Left ventricle myocardium inferior (tissue), 1 donor: Measurements from ENCODE around the gene PRKG2. TPM values are rescaled to one million over a fixed set of nuclear protein-coding genes. Genes with fewer than 3 reads are reported as not detected.

Experiments
- DNase-seq: peaks from one replicate; pipeline ENCODE4 v3.0.0-alpha.2; 2020
- H3K27ac ChIP-seq: fragments of 200-600 bp; replicated peaks from 2 replicates; pipeline ENCODE4 v1.8.0; 2021
- H3K27me3 ChIP-seq: fragments of 200-600 bp; 2 replicates; pipeline ENCODE4 v1.8.0; 2021; ENCODE audit warnings: low read depth
- H3K36me3 ChIP-seq: fragments of 200-600 bp; 2 replicates; pipeline ENCODE4 v1.8.0; 2021
- H3K4me1 ChIP-seq: fragments of 200-600 bp; 2 replicates; pipeline ENCODE4 v1.8.0; 2021
- H3K4me3 ChIP-seq: fragments of 200-600 bp; 2 replicates; pipeline ENCODE4 v1.8.0; 2021; ENCODE audit warnings: mild to moderate bottlenecking, moderate library complexity
- H3K9me3 ChIP-seq: fragments of 200-600 bp; replicated peaks from 2 replicates; pipeline ENCODE4 v1.8.0; 2021
- intact Hi-C: fragments of 100-400 bp; cut with micrococcal nuclease; formaldehyde crosslinking; loops from one replicate; pipeline ENCODE4 v1.11.0; 2022
- total RNA-seq: library from RNA; stranded (reverse); fragmentation: NEBNext Ultra II Directional; extraction: Animal tissue kit (Norgen Biotek cat#: 25700); gene quantifications from one replicate; pipeline ENCODE4 v1.2.1, GENCODE V29; 2021
- TF ChIP-seq, protein P1 (sequence below): fragments of 200-600 bp; IDR thresholded peaks from 2 replicates; pipeline ENCODE4 v1.8.0; 2021; ENCODE audit warnings: antibody characterized with exemption, mild to moderate bottlenecking, borderline replicate concordance
- donor health status: DM: no; HTN: yes; CAD: no; lungs with severe emphysema.

Gene PRKG2
- total RNA-seq, 1 donor from 2014 or later: 0.74 TPM

DNA sequence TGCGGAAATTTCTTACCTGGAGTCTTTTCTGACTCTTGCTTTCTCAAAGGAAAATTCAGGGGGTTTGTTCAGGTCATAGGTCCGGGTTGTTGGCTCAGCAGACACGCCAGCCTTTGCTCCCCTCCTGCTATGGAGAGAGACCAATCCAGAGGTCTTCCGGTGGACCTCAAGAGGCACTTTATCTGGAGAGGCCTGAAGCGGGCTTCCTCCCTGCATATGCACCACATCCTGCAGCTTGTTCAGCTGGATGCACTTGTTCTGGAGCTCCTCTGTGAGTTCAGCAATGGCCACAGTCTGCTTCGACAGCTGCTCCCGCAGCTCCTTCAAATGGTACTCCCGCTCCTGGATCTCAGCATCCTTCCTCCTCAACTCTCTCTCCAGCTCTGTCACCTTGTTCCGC lies 10.5 kb downstream of the PRKG2 start:
- Histone ChIP-seq H3K27ac (no peak overlapping the region), H3K9me3 (no peaks in the 10 kb centered on the region), H3K36me3 (no peaks in the 10 kb centered on the region), H3K4me3 (no peak overlapping the region), H3K4me1 (no peaks in the 10 kb centered on the region), H3K27me3 (peaks cover 4% of the 10 kb centered on the region)
- DNase-seq: no peak
- intact Hi-C loops: no loop called here
- TF ChIP-seq, protein P1, sequence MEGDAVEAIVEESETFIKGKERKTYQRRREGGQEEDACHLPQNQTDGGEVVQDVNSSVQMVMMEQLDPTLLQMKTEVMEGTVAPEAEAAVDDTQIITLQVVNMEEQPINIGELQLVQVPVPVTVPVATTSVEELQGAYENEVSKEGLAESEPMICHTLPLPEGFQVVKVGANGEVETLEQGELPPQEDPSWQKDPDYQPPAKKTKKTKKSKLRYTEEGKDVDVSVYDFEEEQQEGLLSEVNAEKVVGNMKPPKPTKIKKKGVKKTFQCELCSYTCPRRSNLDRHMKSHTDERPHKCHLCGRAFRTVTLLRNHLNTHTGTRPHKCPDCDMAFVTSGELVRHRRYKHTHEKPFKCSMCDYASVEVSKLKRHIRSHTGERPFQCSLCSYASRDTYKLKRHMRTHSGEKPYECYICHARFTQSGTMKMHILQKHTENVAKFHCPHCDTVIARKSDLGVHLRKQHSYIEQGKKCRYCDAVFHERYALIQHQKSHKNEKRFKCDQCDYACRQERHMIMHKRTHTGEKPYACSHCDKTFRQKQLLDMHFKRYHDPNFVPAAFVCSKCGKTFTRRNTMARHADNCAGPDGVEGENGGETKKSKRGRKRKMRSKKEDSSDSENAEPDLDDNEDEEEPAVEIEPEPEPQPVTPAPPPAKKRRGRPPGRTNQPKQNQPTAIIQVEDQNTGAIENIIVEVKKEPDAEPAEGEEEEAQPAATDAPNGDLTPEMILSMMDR: no peak

DNA sequence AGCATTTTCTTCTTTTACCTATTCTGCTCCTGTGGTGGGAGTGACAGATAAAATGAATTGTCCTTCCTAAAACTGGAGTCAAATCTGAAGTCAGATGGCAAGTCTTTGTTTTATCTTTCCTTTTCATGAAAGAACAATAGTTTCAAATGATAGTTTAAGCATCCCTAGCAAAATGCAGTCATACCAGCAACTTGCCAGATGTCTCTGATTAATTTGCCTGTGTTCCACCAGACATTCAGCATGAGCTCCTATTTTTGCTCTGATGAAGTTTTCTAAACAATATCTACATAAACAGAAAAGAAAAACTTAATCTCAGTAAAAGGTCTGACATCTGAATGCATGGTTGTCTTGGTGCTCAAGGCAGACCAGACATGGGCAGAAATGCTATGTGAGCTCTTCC lies 15.2 kb downstream of the PRKG2 start:
- no peaks in the 10 kb centered on the region for H3K4me1 ChIP-seq

DNA sequence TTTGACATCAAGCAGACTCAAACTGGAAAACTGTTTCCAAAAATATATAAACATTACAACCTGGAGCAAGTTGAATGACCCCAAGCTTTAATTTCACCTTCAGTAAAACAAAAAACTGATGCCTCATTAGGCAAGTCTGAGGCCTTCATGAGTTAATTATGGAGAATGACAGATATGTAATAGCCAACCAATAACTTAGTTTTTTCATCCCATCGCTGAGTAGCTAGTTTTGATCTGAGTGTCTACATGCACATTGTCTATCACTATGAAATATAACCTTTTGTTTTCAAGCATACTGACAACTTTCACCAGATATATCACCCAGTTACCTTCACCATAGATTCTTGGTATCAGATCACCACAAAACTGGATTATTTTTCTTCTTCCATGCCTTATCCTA lies 16.4 kb downstream of the PRKG2 start:
- DNase-seq: no peak
- Histone ChIP-seq H3K27me3 (no peaks in the 10 kb centered on the region), H3K4me3 (no peak overlapping the region), H3K27ac (no peak overlapping the region), H3K36me3 (no peaks in the 10 kb centered on the region), H3K9me3 (no peaks in the 10 kb centered on the region), H3K4me1 (no peaks in the 10 kb centered on the region)
- TF ChIP-seq, protein P1: no peak
- intact Hi-C loops: no loop called here

More for the DNA sequence above, 15.2 kb downstream of the PRKG2 start:
- intact Hi-C loops: no loop called here
- TF ChIP-seq, protein P1: no peak
- no peaks in the 10 kb centered on the region for H3K9me3 ChIP-seq
- H3K36me3 ChIP-seq: no peaks in the 10 kb centered on the region
- H3K27me3 ChIP-seq: peaks cover 3% of the 10 kb centered on the region
- no peak for DNase-seq
- no peak overlapping the region for H3K4me3 ChIP-seq
- H3K27ac ChIP-seq: no peak overlapping the region

DNA sequence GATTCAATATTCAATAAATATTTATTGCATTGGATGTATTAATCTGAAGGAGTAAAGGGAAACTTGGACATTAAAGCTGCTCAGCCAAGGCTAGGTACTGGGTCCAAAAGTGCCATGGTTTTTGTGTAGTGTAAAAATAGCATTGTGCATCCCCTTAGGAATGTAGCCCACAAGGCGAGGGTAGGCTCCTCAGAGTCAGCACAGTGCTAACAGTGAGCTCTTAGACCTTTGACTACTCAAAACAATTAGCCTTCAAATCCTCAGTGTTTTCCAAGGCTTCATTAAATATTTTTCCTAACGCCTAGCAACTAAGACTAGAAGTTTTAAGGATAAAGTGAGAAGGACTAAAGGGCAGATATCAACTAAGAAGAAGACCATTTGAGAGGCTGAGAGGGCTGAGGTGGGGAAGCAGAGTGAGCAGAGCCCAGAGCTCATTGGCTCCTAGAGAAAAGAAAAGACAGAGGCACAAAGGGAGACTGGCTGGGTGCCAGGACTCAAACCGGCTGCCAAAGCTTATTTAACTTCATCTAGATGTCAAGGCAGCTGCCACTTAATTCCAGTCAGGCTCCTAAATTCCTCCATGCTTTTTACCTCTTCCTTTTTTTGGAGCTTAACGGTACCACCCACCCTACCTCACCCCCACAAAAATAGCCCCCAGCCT lies 17.0 kb downstream of the PRKG2 start:
- no peaks in the 10 kb centered on the region for H3K27me3 ChIP-seq
- H3K9me3 ChIP-seq: no peaks in the 10 kb centered on the region
- H3K4me1 ChIP-seq: no peaks in the 10 kb centered on the region
- no peak overlapping the region for H3K4me3 ChIP-seq
- intact Hi-C loops: no loop called here
- TF ChIP-seq, protein P1: no peak
- no peaks in the 10 kb centered on the region for H3K36me3 ChIP-seq
- DNase-seq: no peak
- no peak overlapping the region for H3K27ac ChIP-seq

DNA sequence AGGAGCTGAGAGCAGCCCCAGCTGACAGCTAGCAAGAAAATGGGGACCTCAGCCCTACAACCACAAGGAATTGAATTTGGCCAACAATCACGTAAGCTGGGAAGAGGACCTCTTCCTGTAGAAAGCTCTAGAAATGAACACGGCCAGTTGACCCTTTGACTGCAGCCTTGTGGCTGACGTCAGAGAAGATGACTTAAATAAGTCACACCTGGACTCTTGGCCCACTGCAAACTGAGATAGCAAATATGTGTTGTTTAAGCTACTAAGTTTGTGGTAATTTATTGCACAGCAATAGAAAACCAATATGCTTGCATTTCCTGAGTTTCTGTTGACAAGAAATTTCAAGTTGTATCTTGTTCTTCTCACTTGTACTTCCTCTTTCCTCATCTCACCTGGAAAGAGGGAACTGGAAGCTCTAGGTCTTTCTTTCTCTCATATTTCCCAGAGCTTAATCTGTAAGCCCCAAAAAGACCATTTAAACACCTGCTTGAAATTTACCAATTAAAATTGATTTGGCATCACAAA lies 18.8 kb downstream of the PRKG2 start:
- Histone ChIP-seq H3K9me3 (no peaks in the 10 kb centered on the region), H3K27me3 (no peaks in the 10 kb centered on the region), H3K4me1 (no peaks in the 10 kb centered on the region), H3K27ac (no peak overlapping the region), H3K36me3 (no peaks in the 10 kb centered on the region), H3K4me3 (no peak overlapping the region)
- TF ChIP-seq, protein P1: no peak
- intact Hi-C loops: no loop called here
- no peak for DNase-seq
